Sigmoid colon (tissue), 7 donors: ENCODE data around the gene DOK6. TPM values are rescaled to one million over a fixed set of nuclear protein-coding genes. Genes with fewer than 3 reads are reported as not detected.

Experiments
- DNase-seq: peaks from one replicate; pipeline ENCODE4 v3.0.0-alpha.2; 2019
- H3K27ac ChIP-seq, 4 donors: fragments of 200-600 bp; sonication (generic); one replicate each; pipeline ENCODE4 v1.5.1; 2016 to 2019; ENCODE audit warnings: mild to moderate bottlenecking in 1 of 4
- H3K27me3 ChIP-seq, 3 donors: fragments of 200-600 bp; sonication (generic); one replicate each; pipeline ENCODE4 v1.5.1; 2019; ENCODE audit warnings: mild to moderate bottlenecking in 1 of 3
- H3K36me3 ChIP-seq, 4 donors: fragments of 200-600 bp; sonication (generic); one replicate each; pipeline ENCODE4 v1.5.1; 2016 to 2019
- H3K4me1 ChIP-seq, 4 donors: fragments of 200-600 bp; sonication (generic); one replicate each; pipeline ENCODE4 v1.5.1; 2017 to 2019
- H3K4me3 ChIP-seq, 4 donors: fragments of 200-600 bp; sonication (generic); one replicate each; pipeline ENCODE4 v1.5.1; 2017 to 2019; ENCODE audit warnings: mild to moderate bottlenecking in 2 of 4, moderate library complexity in 1 of 4
- H3K9me3 ChIP-seq, 4 donors: fragments of 200-600 bp in 3 of 4; sonication (generic) in 3 of 4; one replicate each; pipeline versions ENCODE4 v1.5.1 to v1.6.1; 2013 to 2019
- CTCF ChIP-seq, 4 experiments: fragments of 450-650 bp in 3 of 4; fragments of 200-600 bp in 1 of 4; IDR thresholded peaks; one replicate each; pipeline ENCODE4 v1.5.1; 2016 to 2019; ENCODE audit warnings: antibody characterized with exemption in 4 of 4, mild to moderate bottlenecking in 3 of 4, moderate library complexity in 2 of 4
- EP300 ChIP-seq, 4 donors: sonication (generic); formaldehyde crosslinking; IDR thresholded peaks; one replicate each; pipeline ENCODE4 v1.6.1; 2017; ENCODE audit warnings: antibody characterized with exemption in 4 of 4
- POLR2A ChIP-seq, 2 donors: fragments of 450-650 bp; IDR thresholded peaks; one replicate each; pipeline ENCODE4 v1.6.1; 2016; ENCODE audit warnings: antibody characterized with exemption in 2 of 2, mild to moderate bottlenecking in 2 of 2, moderate library complexity in 2 of 2
- POLR2AphosphoS5 ChIP-seq, 4 donors: sonication (generic); formaldehyde crosslinking; IDR thresholded peaks; one replicate each; pipeline ENCODE4 v1.6.1; 2017; ENCODE audit warnings: antibody characterized with exemption in 4 of 4
- WGBS, 2 donors: extraction: QIAGEN DNeasy Blood & Tissue Kit; methylation state at CpG; one replicate each; pipeline ENCODE4 v1.1.7; 2013; 5-methylcytosine and 5-hydroxymethylcytosine counted together
- intact Hi-C: fragments of 100-400 bp; cut with DNase I; formaldehyde crosslinking; loops from one replicate; pipeline ENCODE4 v1.15.1; 2023
- polyA plus RNA-seq, 3 donors: library from polyadenylated mRNA; stranded (reverse); fragments of 200-250 nt; gene quantifications; one replicate each; pipeline ENCODE4 v1.2.3, GENCODE V29; 2013
- total RNA-seq, 4 donors: library from RNA; depleted of rRNA; stranded (reverse); fragments of >200 nt; gene quantifications; one replicate each; pipeline ENCODE4 v1.1.0, GENCODE V29; 2016
- donor health status: healthy with polysubstance abuse.
- donor health status: Bipolar disorder and iron deficiency.
- donor health status: healthy.

Gene DOK6
- total and polyA plus RNA-seq, 7 donors = under 0.01 to 1.9 (median 0.95) TPM

- DNase-seq = no peak
- 76 to 81% methylated on average over 2 of the region's 2 CpGs for WGBS, 2 donors
- intact Hi-C loops = no loop called here
- Histone ChIP-seq H3K4me3 (no peak overlapping the region), H3K36me3 (no peaks in the 10 kb centered on the region), H3K9me3 (no peaks in the 10 kb centered on the region), H3K27me3 (no peaks in the 10 kb centered on the region), H3K4me1 (no peaks in the 10 kb centered on the region), H3K27ac (no peak overlapping the region)
- no peak for TF ChIP-seq POLR2AphosphoS5 (IDR thresholded peaks at IDR 0.05)
- no peak for TF ChIP-seq POLR2A (IDR thresholded peaks at IDR 0.05)
- no peak for TF ChIP-seq EP300 (IDR thresholded peaks at IDR 0.05)
- TF ChIP-seq CTCF (IDR thresholded peaks at IDR 0.05) = no peak
Observed at GRCh38 chr18:69674292-69674877, 273.7 kb downstream of the DOK6 start.

GRCh38 chr18:69674966-69675365 lies 274.3 kb downstream of the DOK6 start:
- Histone ChIP-seq H3K4me1 (no peaks in the 10 kb centered on the region), H3K36me3 (no peaks in the 10 kb centered on the region), H3K27me3 (no peaks in the 10 kb centered on the region), H3K9me3 (no peaks in the 10 kb centered on the region), H3K27ac (no peak overlapping the region), H3K4me3 (no peak overlapping the region)
- WGBS, 2 donors = 87 to 97% methylated on average over 2 of the region's 2 CpGs
- TF ChIP-seq EP300 (IDR thresholded peaks at IDR 0.05) (no peak), POLR2A (IDR thresholded peaks at IDR 0.05) (no peak), POLR2AphosphoS5 (IDR thresholded peaks at IDR 0.05) (no peak), CTCF (IDR thresholded peaks at IDR 0.05) (no peak)
- intact Hi-C loops = no loop called here
- DNase-seq = no peak

- H3K36me3 ChIP-seq = no peaks in the 10 kb centered on the region
- H3K4me1 ChIP-seq = no peaks in the 10 kb centered on the region
- intact Hi-C loops = no loop called here
- no peak overlapping the region for H3K4me3 ChIP-seq
- no peak overlapping the region for H3K27ac ChIP-seq
- no peak for TF ChIP-seq EP300 (IDR thresholded peaks at IDR 0.05)
- TF ChIP-seq POLR2AphosphoS5 (IDR thresholded peaks at IDR 0.05) = no peak
- TF ChIP-seq CTCF (IDR thresholded peaks at IDR 0.05) = no peak
- no peak for TF ChIP-seq POLR2A (IDR thresholded peaks at IDR 0.05)
- WGBS, 2 donors = 85 to 91% methylated on average over 6 of the region's 6 CpGs
- no peaks in the 10 kb centered on the region for H3K27me3 ChIP-seq
- no peak for DNase-seq
- no peaks in the 10 kb centered on the region for H3K9me3 ChIP-seq
Observed at GRCh38 chr18:69677595-69677994, 276.9 kb downstream of the DOK6 start.

GRCh38 chr18:69680123-69680522 lies 279.4 kb downstream of the DOK6 start:
- H3K36me3 ChIP-seq = no peaks in the 10 kb centered on the region
- H3K27ac ChIP-seq = no peak overlapping the region
- no peak for TF ChIP-seq EP300 (IDR thresholded peaks at IDR 0.05)
- no peak for TF ChIP-seq POLR2AphosphoS5 (IDR thresholded peaks at IDR 0.05)
- no peak for TF ChIP-seq POLR2A (IDR thresholded peaks at IDR 0.05)
- no peak for TF ChIP-seq CTCF (IDR thresholded peaks at IDR 0.05)
- no peak for DNase-seq
- H3K4me1 ChIP-seq = no peaks in the 10 kb centered on the region
- intact Hi-C loops = no loop called here
- H3K4me3 ChIP-seq = no peak overlapping the region
- 49 to 63% methylated on average over 4 of the region's 4 CpGs for WGBS, 2 donors
- H3K9me3 ChIP-seq = no peaks in the 10 kb centered on the region
- H3K27me3 ChIP-seq = no peaks in the 10 kb centered on the region

GRCh38 chr18:69683176-69683575 lies 282.5 kb downstream of the DOK6 start:
- WGBS, 2 donors = 63 to 77% methylated on average over 2 of the region's 2 CpGs
- Histone ChIP-seq H3K4me3 (no peak overlapping the region), H3K27ac (no peak overlapping the region), H3K36me3 (no peaks in the 10 kb centered on the region), H3K4me1 (no peaks in the 10 kb centered on the region), H3K9me3 (no peaks in the 10 kb centered on the region), H3K27me3 (no peaks in the 10 kb centered on the region)
- no peak for DNase-seq
- intact Hi-C loops = no loop called here
- no peak for TF ChIP-seq CTCF (IDR thresholded peaks at IDR 0.05)
- no peak for TF ChIP-seq POLR2A (IDR thresholded peaks at IDR 0.05)
- no peak for TF ChIP-seq POLR2AphosphoS5 (IDR thresholded peaks at IDR 0.05)
- no peak for TF ChIP-seq EP300 (IDR thresholded peaks at IDR 0.05)
